Measurements from ENCODE around the gene MYO19. TPM values are rescaled to one million over a fixed set of nuclear protein-coding genes. Genes with fewer than 3 reads are reported as not detected.
A peak's percentile ranks its signal among the peaks of the same experiment; 100 is the strongest.

MYO19 gene
- total RNA-seq, 6 experiments from 2014 or later, result 20.6 to 40.5 (median 28.9) TPM

GRCh38 chr17:36540696-36541095 is 6.0 kb upstream of the MYO19 start:
- Histone ChIP-seq H3K27ac (no peak overlapping the region), H3K4me1 (peaks cover 0 to 6% (median 2%) of the 10 kb centered on the region in 4 donors), H3K36me3 (peaks cover 0 to 4% (median 0%) of the 10 kb centered on the region in 4 donors), H3K9me3 (no peaks in the 10 kb centered on the region), H3K4me3 (no peak overlapping the region), H3K27me3 (no peaks in the 10 kb centered on the region)
- DNase-seq (no peak), ATAC-seq (no peak)
- intact Hi-C loops (cut with DNase I), result loop anchor here in 1 of 2 donors (10.0 kb wide), 1 partner anchor 54 kb away; the partner anchor contains the start of gene DHRS11
- no CpG with 5 or more reads among the region's 3 CpGs for WGBS (ENCODE audit: insufficient coverage, low coverage, low lambda C conversion rate, missing lambda C conversion rate)
- TF ChIP-seq CTCF (IDR thresholded peaks at IDR 0.05), result no peak
- no peak for TF ChIP-seq POLR2A (IDR thresholded peaks at IDR 0.05)

GRCh38 chr17:36535669-36536081 is 1.0 kb upstream of the MYO19 start:
- peaks cover 0 to 15% (median 2%) of the 10 kb centered on the region in 4 donors for H3K36me3 ChIP-seq
- H3K27me3 ChIP-seq, result no peaks in the 10 kb centered on the region
- ATAC-seq (no peak), DNase-seq (no peak)
- peak overlapping the region; percentile 77 to 83 (median 81) for H3K27ac ChIP-seq
- TF ChIP-seq POLR2A (IDR thresholded peaks at IDR 0.05), result no peak
- no peak for TF ChIP-seq CTCF (IDR thresholded peaks at IDR 0.05)
- intact Hi-C loops (cut with DNase I), result loop anchor here in 1 of 2 donors (10.0 kb wide), 1 partner anchor 59 kb away; the partner anchor contains the start of gene DHRS11
- H3K4me1 ChIP-seq, result peaks cover 0 to 7% (median 2%) of the 10 kb centered on the region in 4 donors
- H3K4me3 ChIP-seq, result peak overlapping the region; percentile 64 to 95 (median 66)
- no peaks in the 10 kb centered on the region for H3K9me3 ChIP-seq
- 9% methylated on average over 14 of the region's 15 CpGs for WGBS (ENCODE audit: insufficient coverage, low coverage, low lambda C conversion rate, missing lambda C conversion rate)

- intact Hi-C loops (cut with DNase I), result loop anchor here in 1 of 2 donors (10.0 kb wide), 1 partner anchor 61 kb away; the partner anchor contains the start of gene DHRS11
- Histone ChIP-seq H3K4me1 (peaks cover 0 to 7% (median 2%) of the 10 kb centered on the region in 4 donors), H3K9me3 (no peaks in the 10 kb centered on the region), H3K36me3 (peaks cover 0 to 18% (median 2%) of the 10 kb centered on the region in 4 donors), H3K27ac (peak overlapping the region; percentile 77 to 83 (median 81)), H3K27me3 (no peaks in the 10 kb centered on the region), H3K4me3 (peak overlapping the region; percentile 64 to 95 (median 66))
- peak; percentile 39 to 46 (median 42) for TF ChIP-seq CTCF (IDR thresholded peaks at IDR 0.05)
- no peak for TF ChIP-seq POLR2A (IDR thresholded peaks at IDR 0.05)
- DNase-seq (peak; percentile 74 to 76 (median 74)), ATAC-seq (peak; percentile 42 to 61 (median 44))
- WGBS (ENCODE audit: insufficient coverage, low coverage, low lambda C conversion rate, missing lambda C conversion rate), result 18% methylated on average over 24 of the region's 48 CpGs
Measured at GRCh38 chr17:36533935-36534839, 481 bp downstream of the MYO19 start.

DNA sequence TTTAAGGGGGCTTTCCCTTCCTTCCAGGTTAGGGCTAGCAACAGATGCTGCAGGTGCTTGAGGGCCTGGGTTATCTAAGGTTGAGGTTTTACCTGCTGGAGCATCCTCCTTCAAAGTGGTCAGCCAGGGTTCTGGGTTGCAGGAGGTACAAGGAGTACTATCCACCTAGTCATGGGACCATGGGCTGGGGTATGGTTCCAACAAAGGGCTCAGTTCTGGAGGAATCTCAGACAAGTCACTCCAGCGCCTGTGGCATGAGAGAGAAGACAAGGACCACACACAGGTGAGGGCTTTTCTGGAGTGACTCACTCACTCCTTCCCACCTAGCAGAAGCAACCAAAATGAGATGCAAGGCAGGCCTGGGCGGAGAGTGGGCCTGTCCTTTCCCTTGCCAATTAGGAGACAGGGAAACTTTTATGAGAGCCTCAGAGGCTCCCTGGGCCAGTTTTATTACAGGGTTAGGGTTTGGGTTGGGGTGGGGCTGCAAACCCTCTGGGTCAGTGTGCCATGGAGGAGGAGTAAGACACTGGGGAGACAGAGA is 2.2 kb downstream of the MYO19 start:
- no CpG with 5 or more reads among the region's 2 CpGs for WGBS (ENCODE audit: insufficient coverage, low coverage, low lambda C conversion rate, missing lambda C conversion rate)
- TF ChIP-seq POLR2A (IDR thresholded peaks at IDR 0.05) (no peak), CTCF (IDR thresholded peaks at IDR 0.05) (no peak)

More for the DNA sequence above, 2.2 kb downstream of the MYO19 start:
- Histone ChIP-seq H3K4me1 (peaks cover 0 to 7% (median 2%) of the 10 kb centered on the region in 4 donors), H3K27me3 (no peaks in the 10 kb centered on the region), H3K36me3 (peaks cover 0 to 24% (median 3%) of the 10 kb centered on the region in 4 donors), H3K4me3 (no peak overlapping the region), H3K9me3 (no peaks in the 10 kb centered on the region), H3K27ac (no peak overlapping the region)
- DNase-seq (no peak), ATAC-seq (no peak)
- intact Hi-C loops (cut with DNase I), result loop anchor here in 1 of 2 donors (10.0 kb wide), 1 partner anchor 62 kb away; the partner anchor contains the start of gene DHRS11

Measured in right lobe of liver (tissue), 6 donors.